Loucy (cell line): ENCODE measurements around the gene TTBK1.

Experiments used
- H2AFZ ChIP-seq: fragments of 200-600 bp; sonication (generic); 2 replicates; pipeline ENCODE4 v1.6.0; 2016; ENCODE audit warnings: antibody characterized with exemption, mild to moderate bottlenecking, low read length, moderate library complexity
- H3F3A ChIP-seq: fragments of 200-600 bp; 2 replicates; pipeline ENCODE4 v1.6.0; 2016; ENCODE audit warnings: antibody characterized with exemption, low read depth, mild to moderate bottlenecking
- H3K27me3 ChIP-seq: fragments of 200-600 bp; sonication (generic); 2 replicates; pipeline ENCODE4 v1.6.1; 2014; ENCODE audit warnings: low read length, mild to moderate bottlenecking; ENCODE audit not compliant: insufficient read depth, poor library complexity, severe bottlenecking
- H3K36me3 ChIP-seq: fragments of 200-600 bp; sonication (generic); 2 replicates; pipeline ENCODE4 v1.6.1; 2016; ENCODE audit warnings: low read length; ENCODE audit not compliant: insufficient read depth
- H3K4me1 ChIP-seq: fragments of 200-600 bp; sonication (generic); 2 replicates; pipeline ENCODE4 v1.5.1; 2014; ENCODE audit warnings: low read length, mild to moderate bottlenecking; ENCODE audit not compliant: insufficient read depth, poor library complexity, severe bottlenecking
- H3K4me2 ChIP-seq: fragments of 200-600 bp; sonication (generic); 2 replicates; pipeline ENCODE4 v1.6.0; 2014; ENCODE audit warnings: antibody characterized with exemption, low read length, low read depth, mild to moderate bottlenecking; ENCODE audit not compliant: poor library complexity, severe bottlenecking
- H3K4me3 ChIP-seq: fragments of 200-600 bp; sonication (generic); 2 replicates; pipeline ENCODE4 v1.5.1; 2014; ENCODE audit warnings: low read length, mild to moderate bottlenecking, mixed read lengths; ENCODE audit not compliant: poor library complexity, severe bottlenecking
- H3K79me2 ChIP-seq: fragments of 200-600 bp; sonication (generic); 2 replicates; pipeline ENCODE4 v1.6.1; 2014; ENCODE audit warnings: low read length; ENCODE audit not compliant: insufficient read depth
- H3K9ac ChIP-seq: fragments of 200-600 bp; sonication (generic); 2 replicates; pipeline ENCODE4 v1.6.0; 2014; ENCODE audit warnings: mild to moderate bottlenecking, low read depth, low read length, moderate library complexity; ENCODE audit not compliant: poor library complexity, severe bottlenecking
- H3K9me2 ChIP-seq: fragments of 200-600 bp; sonication (generic); replicated peaks from 2 replicates; pipeline ENCODE4 v1.6.1; 2016; ENCODE audit warnings: low read depth, low read length, mixed read lengths
- H3K9me3 ChIP-seq: fragments of 200-600 bp; sonication (generic); 2 replicates; pipeline ENCODE4 v1.6.1; 2014; ENCODE audit warnings: mild to moderate bottlenecking, antibody characterized with exemption, low read length, low read depth; ENCODE audit not compliant: insufficient read depth
- H4K20me1 ChIP-seq: fragments of 200-600 bp; sonication (generic); 2 replicates; pipeline ENCODE4 v1.6.0; 2014; ENCODE audit warnings: antibody characterized with exemption, low read length, mild to moderate bottlenecking; ENCODE audit not compliant: insufficient read depth, poor library complexity, severe bottlenecking
- CTCF ChIP-seq: fragments of 200-600 bp; sonication (generic); conservative IDR thresholded peaks from 2 replicates; pipeline ENCODE4 v1.5.1; 2014; ENCODE audit warnings: mild to moderate bottlenecking, antibody characterized with exemption, low read length
- EZH2phosphoT487 ChIP-seq: fragments of 200-600 bp; IDR thresholded peaks from 2 replicates; pipeline ENCODE4 v1.6.1; 2018; ENCODE audit warnings: antibody characterized with exemption, mild to moderate bottlenecking, moderate library complexity, borderline replicate concordance

TTBK1 gene

GRCh38 chr6:43213431-43213830, 29.9 kb upstream of the TTBK1 start:
- Histone ChIP-seq H3K4me1 (no peaks in the 10 kb centered on the region), H4K20me1 (no peaks in the 10 kb centered on the region), H3K27me3 (no peaks in the 10 kb centered on the region), H3F3A (no peaks in the 10 kb centered on the region), H3K79me2 (no peaks in the 10 kb centered on the region), H3K4me2 (no peak overlapping the region), H3K9me2 (no peaks in the 10 kb centered on the region), H2AFZ (no peak overlapping the region), H3K9me3 (no peaks in the 10 kb centered on the region), H3K9ac (no peak overlapping the region), H3K4me3 (no peak overlapping the region), H3K36me3 (no peaks in the 10 kb centered on the region)
- no peak for TF ChIP-seq CTCF
- TF ChIP-seq EZH2phosphoT487, result no peak

- no peaks in the 10 kb centered on the region for H4K20me1 ChIP-seq
- H3K9me3 ChIP-seq, result no peaks in the 10 kb centered on the region
- H3K9ac ChIP-seq, result no peak overlapping the region
- H3K4me2 ChIP-seq, result no peak overlapping the region
- H3K4me1 ChIP-seq, result no peaks in the 10 kb centered on the region
- no peak overlapping the region for H2AFZ ChIP-seq
- H3K4me3 ChIP-seq, result no peak overlapping the region
- H3F3A ChIP-seq, result no peaks in the 10 kb centered on the region
- no peaks in the 10 kb centered on the region for H3K27me3 ChIP-seq
- no peaks in the 10 kb centered on the region for H3K9me2 ChIP-seq
- TF ChIP-seq CTCF (no peak), EZH2phosphoT487 (no peak)
- H3K36me3 ChIP-seq, result no peaks in the 10 kb centered on the region
- no peaks in the 10 kb centered on the region for H3K79me2 ChIP-seq
Measured at GRCh38 chr6:43215066-43215465, 28.2 kb upstream of the TTBK1 start.

GRCh38 chr6:43216200-43216599, 27.1 kb upstream of the TTBK1 start:
- no peaks in the 10 kb centered on the region for H3F3A ChIP-seq
- H4K20me1 ChIP-seq, result no peaks in the 10 kb centered on the region
- no peak overlapping the region for H3K4me3 ChIP-seq
- H3K36me3 ChIP-seq, result no peaks in the 10 kb centered on the region; the same call in 1 of the 2 replicates
- no peaks in the 10 kb centered on the region for H3K79me2 ChIP-seq
- no peaks in the 10 kb centered on the region for H3K4me1 ChIP-seq
- no peak for TF ChIP-seq CTCF
- no peak for TF ChIP-seq EZH2phosphoT487
- no peaks in the 10 kb centered on the region for H3K9me2 ChIP-seq
- no peak overlapping the region for H2AFZ ChIP-seq
- no peaks in the 10 kb centered on the region for H3K9me3 ChIP-seq
- H3K27me3 ChIP-seq, result no peaks in the 10 kb centered on the region
- H3K9ac ChIP-seq, result no peak overlapping the region
- no peak overlapping the region for H3K4me2 ChIP-seq
